ENCODE measurements around the gene TANGO2. TPM values are rescaled to one million over a fixed set of nuclear protein-coding genes. Genes with fewer than 3 reads are reported as not detected.

Gene TANGO2
- total RNA-seq, 1 donor from 2014 or later, result 20.9 TPM

DNA sequence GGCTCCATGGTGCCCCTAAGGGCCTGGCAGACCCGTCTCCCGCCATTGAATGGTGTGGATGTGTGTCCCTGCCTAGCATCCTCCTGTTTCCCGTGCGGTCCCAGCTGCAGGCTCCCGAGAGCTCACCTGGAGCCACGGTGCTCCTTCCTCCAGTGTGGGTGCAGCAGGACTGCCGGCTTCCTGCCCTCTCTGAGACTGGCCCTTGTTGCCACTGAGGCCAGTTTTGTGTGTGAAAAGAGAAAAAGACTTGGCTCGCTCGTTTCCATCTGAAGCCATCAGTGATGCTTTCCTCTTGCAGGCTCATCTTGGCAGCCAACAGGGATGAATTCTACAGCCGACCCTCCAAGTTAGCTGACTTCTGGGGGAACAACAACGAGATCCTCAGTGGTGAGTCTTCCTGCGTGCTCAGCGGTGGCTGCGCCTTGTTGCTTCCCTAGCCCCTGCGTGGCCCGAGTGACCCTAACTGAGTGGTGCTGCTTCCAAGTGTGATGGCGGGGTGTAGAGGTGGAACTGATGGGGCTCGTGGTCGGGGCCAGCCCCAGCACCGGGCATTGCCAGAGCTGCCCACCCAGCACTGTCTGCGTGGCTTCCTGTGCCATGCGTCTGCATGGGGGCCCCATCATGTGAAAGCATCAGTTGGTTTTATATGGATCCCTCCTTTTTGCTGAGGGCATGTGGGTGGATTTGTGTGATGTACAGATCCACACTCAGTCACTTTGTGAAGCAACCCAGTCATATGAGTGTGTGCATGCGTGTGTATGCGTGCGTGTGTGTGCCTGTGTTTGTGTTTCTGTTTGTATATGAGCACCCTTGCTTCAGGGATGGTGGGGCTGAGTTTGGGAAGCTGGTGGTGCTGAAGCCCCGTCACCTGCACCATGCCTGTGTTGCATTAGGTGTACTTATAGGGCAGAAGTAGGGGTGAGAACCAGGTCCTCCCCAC is 22.4 kb downstream of the TANGO2 start:
- TF ChIP-seq, protein P1, sequence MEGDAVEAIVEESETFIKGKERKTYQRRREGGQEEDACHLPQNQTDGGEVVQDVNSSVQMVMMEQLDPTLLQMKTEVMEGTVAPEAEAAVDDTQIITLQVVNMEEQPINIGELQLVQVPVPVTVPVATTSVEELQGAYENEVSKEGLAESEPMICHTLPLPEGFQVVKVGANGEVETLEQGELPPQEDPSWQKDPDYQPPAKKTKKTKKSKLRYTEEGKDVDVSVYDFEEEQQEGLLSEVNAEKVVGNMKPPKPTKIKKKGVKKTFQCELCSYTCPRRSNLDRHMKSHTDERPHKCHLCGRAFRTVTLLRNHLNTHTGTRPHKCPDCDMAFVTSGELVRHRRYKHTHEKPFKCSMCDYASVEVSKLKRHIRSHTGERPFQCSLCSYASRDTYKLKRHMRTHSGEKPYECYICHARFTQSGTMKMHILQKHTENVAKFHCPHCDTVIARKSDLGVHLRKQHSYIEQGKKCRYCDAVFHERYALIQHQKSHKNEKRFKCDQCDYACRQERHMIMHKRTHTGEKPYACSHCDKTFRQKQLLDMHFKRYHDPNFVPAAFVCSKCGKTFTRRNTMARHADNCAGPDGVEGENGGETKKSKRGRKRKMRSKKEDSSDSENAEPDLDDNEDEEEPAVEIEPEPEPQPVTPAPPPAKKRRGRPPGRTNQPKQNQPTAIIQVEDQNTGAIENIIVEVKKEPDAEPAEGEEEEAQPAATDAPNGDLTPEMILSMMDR (IDR thresholded peaks at IDR 0.05; ENCODE audit: insufficient read depth, low read length, poor library complexity, severe bottlenecking), result no peak
- Histone ChIP-seq H3K27me3 (ENCODE audit: control insufficient read depth, insufficient read depth, low read length) (no peaks in the 10 kb centered on the region), H3K4me3 (ENCODE audit: low read depth, low read length) (no peak overlapping the region), H3K36me3 (ENCODE audit: control insufficient read depth, insufficient read depth, low read length) (no peaks in the 10 kb centered on the region)
- no peak for DNase-seq (ENCODE audit: low read depth)

DNA sequence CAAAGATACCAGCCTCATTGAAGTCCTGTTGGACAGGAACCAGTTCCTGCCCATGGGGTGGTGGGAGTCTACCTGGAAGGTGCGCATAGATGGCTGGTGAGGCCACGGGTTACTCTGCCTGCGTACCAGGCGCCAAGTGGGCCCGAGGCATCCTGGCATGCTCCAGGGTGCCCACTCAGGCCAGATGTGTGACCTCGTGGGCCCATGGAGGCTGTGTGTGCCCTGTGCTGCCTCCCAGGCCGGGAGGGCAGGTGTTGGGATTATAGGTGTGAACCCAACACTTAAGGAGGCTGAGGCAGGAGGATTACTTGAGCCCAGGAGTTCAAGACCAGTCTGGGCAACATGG is 23.1 kb downstream of the TANGO2 start:
- H3K4me3 ChIP-seq (ENCODE audit: low read depth, low read length), result no peak overlapping the region
- H3K27me3 ChIP-seq (ENCODE audit: control insufficient read depth, insufficient read depth, low read length), result no peaks in the 10 kb centered on the region
- no peak for DNase-seq (ENCODE audit: low read depth)
- no peaks in the 10 kb centered on the region for H3K36me3 ChIP-seq (ENCODE audit: control insufficient read depth, insufficient read depth, low read length)
- TF ChIP-seq, protein P1 (IDR thresholded peaks at IDR 0.05; ENCODE audit: insufficient read depth, low read length, poor library complexity, severe bottlenecking), result no peak

DNA sequence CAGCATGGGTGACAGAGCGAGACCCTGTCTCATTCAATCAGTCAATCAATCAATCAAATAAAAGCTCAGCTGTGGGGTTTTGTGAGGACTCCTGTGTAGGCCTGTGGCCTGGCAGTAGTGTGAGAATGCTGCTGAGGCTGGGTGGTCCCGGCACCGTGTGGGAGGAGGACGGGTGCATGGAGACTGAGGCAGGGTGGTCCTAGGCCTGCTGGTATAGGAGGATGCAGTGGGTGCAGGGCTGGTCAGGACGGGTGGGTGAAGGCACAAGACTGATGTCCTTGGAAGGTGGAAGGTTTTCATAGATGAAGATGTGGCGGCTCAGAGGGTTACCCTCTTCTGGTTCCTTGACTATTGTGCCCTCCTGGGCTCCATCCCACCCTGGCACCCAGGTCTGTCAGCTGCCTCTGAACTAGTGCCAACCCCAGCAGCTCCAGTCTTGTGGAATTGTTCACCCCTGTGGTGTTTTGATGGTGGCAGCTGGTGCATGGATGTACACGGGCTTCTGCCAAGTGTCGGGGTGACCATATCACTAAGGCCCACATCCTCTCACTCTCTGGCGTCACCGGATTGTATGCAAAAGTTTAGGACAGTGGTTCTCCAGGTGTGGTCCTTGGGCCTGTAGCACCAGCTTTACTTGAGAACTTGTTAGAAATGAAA is 23.7 kb downstream of the TANGO2 start:
- TF ChIP-seq, protein P1 (IDR thresholded peaks at IDR 0.05; ENCODE audit: insufficient read depth, low read length, poor library complexity, severe bottlenecking), result no peak
- no peaks in the 10 kb centered on the region for H3K27me3 ChIP-seq (ENCODE audit: control insufficient read depth, insufficient read depth, low read length)
- no peaks in the 10 kb centered on the region for H3K36me3 ChIP-seq (ENCODE audit: control insufficient read depth, insufficient read depth, low read length)
- no peak for DNase-seq (ENCODE audit: low read depth)
- H3K4me3 ChIP-seq (ENCODE audit: low read depth, low read length), result no peak overlapping the region

DNA sequence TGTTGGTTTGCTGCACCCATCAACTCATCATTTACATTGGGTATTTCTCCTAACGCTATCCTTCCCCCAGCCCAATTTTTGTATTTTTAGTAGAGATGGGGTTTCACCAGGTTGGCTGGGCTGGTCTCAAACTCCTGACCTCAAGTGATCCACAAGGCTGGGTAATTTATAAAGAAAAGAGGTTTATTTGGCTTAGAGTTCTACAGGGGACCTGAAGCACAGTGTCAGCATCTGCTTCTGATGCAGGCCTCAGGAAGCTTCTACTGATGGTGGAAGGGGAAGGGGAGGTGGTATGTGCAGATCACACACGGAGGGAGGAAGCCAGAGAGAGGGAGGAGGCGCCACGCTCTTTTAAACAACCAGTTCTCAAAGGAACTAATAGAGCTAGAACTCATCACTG is 25.8 kb downstream of the TANGO2 start:
- Histone ChIP-seq H3K27me3 (ENCODE audit: control insufficient read depth, insufficient read depth, low read length) (no peaks in the 10 kb centered on the region), H3K36me3 (ENCODE audit: control insufficient read depth, insufficient read depth, low read length) (no peaks in the 10 kb centered on the region)

DNA sequence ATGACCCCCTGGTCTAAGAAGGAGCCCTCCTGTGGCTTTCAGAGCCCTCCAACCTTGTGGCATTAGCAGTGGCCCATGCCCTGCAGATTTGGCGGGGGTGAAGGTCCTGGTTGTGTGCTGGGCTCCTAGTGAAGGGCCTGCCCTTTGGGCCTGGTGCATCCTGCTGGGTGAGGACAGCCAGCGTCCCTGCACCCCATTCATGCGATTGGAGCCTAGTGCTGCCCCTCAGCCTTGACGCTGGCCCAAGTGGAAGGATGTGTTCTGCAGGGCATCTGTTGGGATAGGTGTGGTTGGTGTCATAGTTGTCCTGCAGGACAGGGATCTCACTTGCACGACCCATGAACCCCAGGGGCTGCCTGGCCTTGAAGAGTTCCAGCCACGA is 31.0 kb downstream of the TANGO2 start:
- no peak overlapping the region for H3K4me3 ChIP-seq (ENCODE audit: low read depth, low read length)
- no peaks in the 10 kb centered on the region for H3K27me3 ChIP-seq (ENCODE audit: control insufficient read depth, insufficient read depth, low read length)
- H3K36me3 ChIP-seq (ENCODE audit: control insufficient read depth, insufficient read depth, low read length), result peaks cover 1% of the 10 kb centered on the region
- DNase-seq (ENCODE audit: low read depth), result no peak
- TF ChIP-seq, protein P1 (IDR thresholded peaks at IDR 0.05; ENCODE audit: insufficient read depth, low read length, poor library complexity, severe bottlenecking), result no peak

More for the DNA sequence above, 25.8 kb downstream of the TANGO2 start:
- no peak overlapping the region for H3K4me3 ChIP-seq (ENCODE audit: low read depth, low read length)
- TF ChIP-seq, protein P1 (IDR thresholded peaks at IDR 0.05; ENCODE audit: insufficient read depth, low read length, poor library complexity, severe bottlenecking), result no peak
- DNase-seq (ENCODE audit: low read depth), result no peak
